Measurements from ENCODE around the gene ZNF69.
"Not testable (repeated sequence)": the region's sequence is repeated elsewhere in the genome, so short reads cannot be mapped to it uniquely, and the experiment has no call there.

Gene ZNF69

DNA sequence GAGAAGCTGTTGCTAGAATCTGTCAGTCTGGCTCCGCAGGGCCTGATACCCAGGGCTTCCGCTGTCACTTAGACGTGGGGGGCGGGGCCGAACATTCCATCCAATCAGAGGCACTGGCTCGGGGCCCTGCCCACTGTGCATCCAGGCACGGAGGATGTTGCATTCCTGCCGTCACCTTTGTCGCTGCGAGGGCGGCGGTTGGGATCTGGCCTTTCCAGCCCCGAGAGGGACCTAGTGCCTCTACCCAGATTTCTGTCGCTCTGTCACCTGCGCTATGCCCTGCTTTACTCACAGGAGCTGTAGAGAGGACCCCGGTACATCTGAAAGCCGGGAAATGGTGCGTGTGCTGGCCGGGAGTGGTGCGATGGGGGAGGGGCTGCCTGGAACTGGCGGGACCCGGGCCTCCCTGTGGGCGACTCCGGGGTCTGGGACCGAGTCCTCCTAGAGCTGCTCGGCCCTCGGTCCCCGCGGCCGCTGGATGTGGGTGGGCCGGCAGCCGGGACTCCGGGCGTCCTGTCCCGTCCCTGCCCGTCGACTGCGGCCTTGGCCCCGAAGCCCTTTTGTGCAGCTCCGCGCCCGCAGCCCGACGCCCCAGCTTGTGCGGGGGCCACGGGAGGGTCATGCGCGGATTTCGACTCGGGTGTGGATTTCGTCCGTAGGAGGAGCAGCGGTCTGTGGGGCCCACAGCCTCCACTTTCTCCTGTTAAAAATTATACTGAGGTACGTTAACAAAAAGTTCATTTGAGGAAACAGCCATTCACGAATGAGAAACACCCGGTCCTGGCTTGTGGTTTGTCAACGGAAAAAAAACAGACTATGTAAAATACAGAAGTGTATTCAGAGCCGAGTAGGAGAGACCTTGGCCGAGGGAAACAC is 38.8 kb upstream of the ZNF69 start, which contains the start of gene ZNF439:
Gene ZNF439 (plus strand): TSS at position 133 of the 876 bp plus-strand sequence. CDS start 142 bp downstream, at position 275.
- Histone ChIP-seq H4K91ac (ENCODE audit: low read length) (no peak within 1 kb of the TSS), H3K18ac (ENCODE audit: low read depth in 1 of 2, low read length in 2 of 2) (no peak within 1 kb of the TSS), H3K27me3 (ENCODE audit: control insufficient read depth in 1 of 2, insufficient read depth in 1 of 2, low read length in 2 of 2) (no peaks in the 10 kb centered on the region), H2BK12ac (ENCODE audit: low read length in 2 of 2) (no peak within 1 kb of the TSS), H3K4me2 (ENCODE audit: low read length, poor library complexity, severe bottlenecking) (no peak within 1 kb of the TSS), H3K23ac (ENCODE audit: low read length in 2 of 2) (no peak within 1 kb of the TSS), H3K9ac (ENCODE audit: low read length) (peak within 1 kb of the TSS; percentile 52), H2AK5ac (ENCODE audit: low read length, severe bottlenecking) (no peak within 1 kb of the TSS), H2BK5ac (ENCODE audit: low read depth, low read length, poor library complexity, severe bottlenecking) (peak within 1 kb of the TSS; percentile 14), H3K14ac (ENCODE audit: low read length in 2 of 2) (peak within 1 kb of the TSS in 1 of 2 experiments; percentile 41), H2AFZ (ENCODE audit: low read depth, low read length) (no peak within 1 kb of the TSS), H2BK15ac (ENCODE audit: low read depth, poor library complexity, severe bottlenecking) (no peak within 1 kb of the TSS), H3K4me3 (ENCODE audit: insufficient read depth in 1 of 2, low read depth in 1 of 2, low read length in 2 of 2) (peak within 1 kb of the TSS in 1 of 2 experiments; percentile 77), H3K36me3 (ENCODE audit: control insufficient read depth in 1 of 2, insufficient read depth in 2 of 2, low read depth in 1 of 2, low read length in 2 of 2) (no peaks in the 10 kb centered on the region), H3K4me1 (ENCODE audit: control insufficient read depth, insufficient read depth, low read depth, low read length) (no peaks in the 10 kb centered on the region), H4K8ac (ENCODE audit: low read length) (no peak within 1 kb of the TSS), H3K27ac (ENCODE audit: low read length, poor library complexity, severe bottlenecking) (no peak within 1 kb of the TSS), H2BK120ac (ENCODE audit: low read depth, low read length) (no peak within 1 kb of the TSS), H3K79me1 (replicated peaks; ENCODE audit: low read length, poor library complexity, severe bottlenecking) (no peaks in the 10 kb centered on the region), H3K9me3 (ENCODE audit: control insufficient read depth, low read length) (peaks cover 2% of the 10 kb centered on the region), H3K4ac (ENCODE audit: low read depth in 1 of 2, low read length in 2 of 2) (no peak within 1 kb of the TSS)
- WGBS = 89% methylated on average over 58 of the region's 59 CpGs
- DNase-seq = no peak

- H2AK5ac ChIP-seq (ENCODE audit: low read length, severe bottlenecking); H3K9ac ChIP-seq (ENCODE audit: low read length); H2BK5ac ChIP-seq (ENCODE audit: low read depth, low read length, poor library complexity, severe bottlenecking); H3K36me3 ChIP-seq (ENCODE audit: control insufficient read depth in 1 of 2, insufficient read depth in 2 of 2, low read depth in 1 of 2, low read length in 2 of 2); H3K79me1 ChIP-seq (replicated peaks; ENCODE audit: low read length, poor library complexity, severe bottlenecking); H3K23ac ChIP-seq (ENCODE audit: low read length in 2 of 2); H3K18ac ChIP-seq (ENCODE audit: low read depth in 1 of 2, low read length in 2 of 2); H2BK12ac ChIP-seq (ENCODE audit: low read length in 2 of 2); H3K14ac ChIP-seq (ENCODE audit: low read length in 2 of 2); DNase-seq; H4K91ac ChIP-seq (ENCODE audit: low read length); H3K4me3 ChIP-seq (ENCODE audit: insufficient read depth in 1 of 2, low read depth in 1 of 2, low read length in 2 of 2); H4K8ac ChIP-seq (ENCODE audit: low read length); H2BK15ac ChIP-seq (ENCODE audit: low read depth, poor library complexity, severe bottlenecking); H3K4ac ChIP-seq (ENCODE audit: low read depth in 1 of 2, low read length in 2 of 2); H3K27me3 ChIP-seq (ENCODE audit: control insufficient read depth in 1 of 2, insufficient read depth in 1 of 2, low read length in 2 of 2); H3K27ac ChIP-seq (ENCODE audit: low read length, poor library complexity, severe bottlenecking); H2AFZ ChIP-seq (ENCODE audit: low read depth, low read length); H2BK120ac ChIP-seq (ENCODE audit: low read depth, low read length); H3K4me1 ChIP-seq (ENCODE audit: control insufficient read depth, insufficient read depth, low read depth, low read length); H3K4me2 ChIP-seq (ENCODE audit: low read length, poor library complexity, severe bottlenecking): not testable (repeated sequence)
- peaks cover 10% of the 10 kb centered on the region for H3K9me3 ChIP-seq (ENCODE audit: control insufficient read depth, low read length)
- 88% methylated on average over 4 of the region's 4 CpGs for WGBS
Observed at GRCh38 chr19:11850289-11850688, 37.3 kb upstream of the ZNF69 start.

- H3K4ac ChIP-seq (ENCODE audit: low read depth in 1 of 2, low read length in 2 of 2) = no peak overlapping the region
- no peak overlapping the region for H4K91ac ChIP-seq (ENCODE audit: low read length)
- no peak overlapping the region for H2BK120ac ChIP-seq (ENCODE audit: low read depth, low read length)
- H2AK5ac ChIP-seq (ENCODE audit: low read length, severe bottlenecking) = no peak overlapping the region
- H3K4me1 ChIP-seq (ENCODE audit: control insufficient read depth, insufficient read depth, low read depth, low read length) = no peaks in the 10 kb centered on the region
- H2BK5ac ChIP-seq (ENCODE audit: low read depth, low read length, poor library complexity, severe bottlenecking) = no peak overlapping the region
- H3K18ac ChIP-seq (ENCODE audit: low read depth in 1 of 2, low read length in 2 of 2) = no peak overlapping the region
- H3K23ac ChIP-seq (ENCODE audit: low read length in 2 of 2) = no peak overlapping the region
- no peaks in the 10 kb centered on the region for H3K36me3 ChIP-seq (ENCODE audit: control insufficient read depth in 1 of 2, insufficient read depth in 2 of 2, low read depth in 1 of 2, low read length in 2 of 2)
- WGBS = 50% methylated on average over 3 of the region's 3 CpGs
- no peak overlapping the region for H2BK15ac ChIP-seq (ENCODE audit: low read depth, poor library complexity, severe bottlenecking)
- no peaks in the 10 kb centered on the region for H3K27me3 ChIP-seq (ENCODE audit: control insufficient read depth in 1 of 2, insufficient read depth in 1 of 2, low read length in 2 of 2)
- H3K27ac ChIP-seq (ENCODE audit: low read length, poor library complexity, severe bottlenecking) = no peak overlapping the region
- H3K14ac ChIP-seq (ENCODE audit: low read length in 2 of 2) = no peak overlapping the region
- no peak overlapping the region for H3K9ac ChIP-seq (ENCODE audit: low read length)
- H3K9me3 ChIP-seq (ENCODE audit: control insufficient read depth, low read length) = peaks cover 15% of the 10 kb centered on the region
- H2BK12ac ChIP-seq (ENCODE audit: low read length in 2 of 2) = no peak overlapping the region
- H3K79me1 ChIP-seq (replicated peaks; ENCODE audit: low read length, poor library complexity, severe bottlenecking) = no peaks in the 10 kb centered on the region
- no peak overlapping the region for H3K4me3 ChIP-seq (ENCODE audit: insufficient read depth in 1 of 2, low read depth in 1 of 2, low read length in 2 of 2)
- DNase-seq = no peak
- H4K8ac ChIP-seq (ENCODE audit: low read length) = no peak overlapping the region
- no peak overlapping the region for H3K4me2 ChIP-seq (ENCODE audit: low read length, poor library complexity, severe bottlenecking)
- no peak overlapping the region for H2AFZ ChIP-seq (ENCODE audit: low read depth, low read length)
Observed at GRCh38 chr19:11853358-11853757, 34.2 kb upstream of the ZNF69 start.

GRCh38 chr19:11856596-11857250 is 30.9 kb upstream of the ZNF69 start:
- H3K79me1 ChIP-seq (replicated peaks; ENCODE audit: low read length, poor library complexity, severe bottlenecking) = no peaks in the 10 kb centered on the region
- no peak overlapping the region for H3K9ac ChIP-seq (ENCODE audit: low read length)
- H3K9me3 ChIP-seq (ENCODE audit: control insufficient read depth, low read length) = peaks cover 40% of the 10 kb centered on the region
- no peak overlapping the region for H3K18ac ChIP-seq (ENCODE audit: low read depth in 1 of 2, low read length in 2 of 2)
- no peak overlapping the region for H2BK5ac ChIP-seq (ENCODE audit: low read depth, low read length, poor library complexity, severe bottlenecking)
- no peak overlapping the region for H3K4me3 ChIP-seq (ENCODE audit: insufficient read depth in 1 of 2, low read depth in 1 of 2, low read length in 2 of 2)
- no peaks in the 10 kb centered on the region for H3K4me1 ChIP-seq (ENCODE audit: control insufficient read depth, insufficient read depth, low read depth, low read length)
- no peak overlapping the region for H4K8ac ChIP-seq (ENCODE audit: low read length)
- WGBS = 75% methylated on average over 11 of the region's 12 CpGs
- H3K27me3 ChIP-seq (ENCODE audit: control insufficient read depth in 1 of 2, insufficient read depth in 1 of 2, low read length in 2 of 2) = no peaks in the 10 kb centered on the region
- H2AK5ac ChIP-seq (ENCODE audit: low read length, severe bottlenecking) = no peak overlapping the region
- no peak overlapping the region for H4K91ac ChIP-seq (ENCODE audit: low read length)
- no peak overlapping the region for H3K4me2 ChIP-seq (ENCODE audit: low read length, poor library complexity, severe bottlenecking)
- H3K36me3 ChIP-seq (ENCODE audit: control insufficient read depth in 1 of 2, insufficient read depth in 2 of 2, low read depth in 1 of 2, low read length in 2 of 2) = no peaks in the 10 kb centered on the region
- no peak overlapping the region for H2BK15ac ChIP-seq (ENCODE audit: low read depth, poor library complexity, severe bottlenecking)
- no peak overlapping the region for H2AFZ ChIP-seq (ENCODE audit: low read depth, low read length)
- no peak overlapping the region for H3K27ac ChIP-seq (ENCODE audit: low read length, poor library complexity, severe bottlenecking)
- no peak overlapping the region for H2BK12ac ChIP-seq (ENCODE audit: low read length in 2 of 2)
- no peak overlapping the region for H2BK120ac ChIP-seq (ENCODE audit: low read depth, low read length)
- no peak overlapping the region for H3K14ac ChIP-seq (ENCODE audit: low read length in 2 of 2)
- H3K23ac ChIP-seq (ENCODE audit: low read length in 2 of 2) = no peak overlapping the region
- no peak for DNase-seq
- no peak overlapping the region for H3K4ac ChIP-seq (ENCODE audit: low read depth in 1 of 2, low read length in 2 of 2)
